ENCODE measurements around the gene DPP10.

The DPP10 gene

GRCh38 chr2:114614592-114614991 lies 172.2 kb downstream of the DPP10 start:
- no peak overlapping the region for H3K4me3 ChIP-seq (ENCODE audit: low read depth, low read length)
- no peak for TF ChIP-seq CTCF (IDR thresholded peaks at IDR 0.05; ENCODE audit: control insufficient read depth, extremely low read depth, insufficient read depth)
- DNase-seq (ENCODE audit: low read depth), result no peak

GRCh38 chr2:114628481-114628880 lies 186.0 kb downstream of the DPP10 start:
- H3K4me3 ChIP-seq (ENCODE audit: low read depth, low read length), result no peak overlapping the region
- no peak for TF ChIP-seq CTCF (IDR thresholded peaks at IDR 0.05; ENCODE audit: control insufficient read depth, extremely low read depth, insufficient read depth)
- no peak for DNase-seq (ENCODE audit: low read depth)

GRCh38 chr2:114631146-114631545 lies 188.7 kb downstream of the DPP10 start:
- TF ChIP-seq CTCF (IDR thresholded peaks at IDR 0.05; ENCODE audit: control insufficient read depth, extremely low read depth, insufficient read depth), result no peak
- no peak overlapping the region for H3K4me3 ChIP-seq (ENCODE audit: low read depth, low read length)
- DNase-seq (ENCODE audit: low read depth), result no peak

- TF ChIP-seq CTCF (IDR thresholded peaks at IDR 0.05; ENCODE audit: control insufficient read depth, extremely low read depth, insufficient read depth), result no peak
- no peak overlapping the region for H3K4me3 ChIP-seq (ENCODE audit: low read depth, low read length)
- no peak for DNase-seq (ENCODE audit: low read depth)
Measured at GRCh38 chr2:114642166-114642770, 199.8 kb downstream of the DPP10 start.

GRCh38 chr2:114642988-114643553 lies 200.6 kb downstream of the DPP10 start:
- no peak overlapping the region for H3K4me3 ChIP-seq (ENCODE audit: low read depth, low read length)
- TF ChIP-seq CTCF (IDR thresholded peaks at IDR 0.05; ENCODE audit: control insufficient read depth, extremely low read depth, insufficient read depth), result no peak
- DNase-seq (ENCODE audit: low read depth), result no peak

- no peak for TF ChIP-seq CTCF (IDR thresholded peaks at IDR 0.05; ENCODE audit: control insufficient read depth, extremely low read depth, insufficient read depth)
- no peak overlapping the region for H3K4me3 ChIP-seq (ENCODE audit: low read depth, low read length)
- DNase-seq (ENCODE audit: low read depth), result no peak
Measured at GRCh38 chr2:114651933-114652332, 209.5 kb downstream of the DPP10 start.

- DNase-seq (ENCODE audit: low read depth), result no peak
- TF ChIP-seq CTCF (IDR thresholded peaks at IDR 0.05; ENCODE audit: control insufficient read depth, extremely low read depth, insufficient read depth), result no peak
- no peak overlapping the region for H3K4me3 ChIP-seq (ENCODE audit: low read depth, low read length)
Measured at GRCh38 chr2:114659880-114660279, 217.4 kb downstream of the DPP10 start.
